Epidermal melanocyte (primary cell): ENCODE data around the gene AKR1D1.
"Not testable (repeated sequence)": the region's sequence is repeated elsewhere in the genome, so short reads cannot be mapped to it uniquely, and the experiment has no call there.

Experiments used
- DNase-seq: peaks from one replicate; pipeline ENCODE4 v3.0.0; 2011; ENCODE audit warnings: low spot score; ENCODE audit not compliant: insufficient read length

AKR1D1 gene

GRCh38 chr7:138076196-138076595, at the start of gene AKR1D1:
AKR1D1 (plus strand) TSS chr7:138076459; CDS start chr7:138076519, 60 bp downstream.
- no peak for DNase-seq

- no peak for DNase-seq
These were observed 49.2 kb upstream of the AKR1D1 start for GRCh38 chr7:138027100-138027499.

- DNase-seq = no peak
These were observed 47.1 kb upstream of the AKR1D1 start for GRCh38 chr7:138029126-138029525.

DNA sequence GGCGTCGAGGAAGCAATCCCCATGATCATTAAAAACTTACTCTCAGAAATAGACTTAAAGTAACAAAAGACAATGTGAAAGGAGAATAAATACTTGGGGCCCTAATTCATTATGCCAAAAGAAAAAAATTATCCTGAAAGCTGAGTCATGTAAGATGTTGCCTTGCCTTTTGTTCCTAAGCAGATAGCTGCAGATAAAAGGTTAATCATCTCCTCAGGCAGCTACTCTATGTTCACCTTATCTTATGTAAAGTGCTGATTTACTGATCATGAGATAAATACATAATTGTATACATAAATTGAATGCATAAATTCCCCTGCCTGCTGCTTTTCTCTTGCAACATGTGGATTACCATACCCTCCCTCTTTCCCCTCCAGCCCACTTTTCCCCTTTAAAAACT, 46.3 kb upstream of the AKR1D1 start:
- no peak for DNase-seq

DNA sequence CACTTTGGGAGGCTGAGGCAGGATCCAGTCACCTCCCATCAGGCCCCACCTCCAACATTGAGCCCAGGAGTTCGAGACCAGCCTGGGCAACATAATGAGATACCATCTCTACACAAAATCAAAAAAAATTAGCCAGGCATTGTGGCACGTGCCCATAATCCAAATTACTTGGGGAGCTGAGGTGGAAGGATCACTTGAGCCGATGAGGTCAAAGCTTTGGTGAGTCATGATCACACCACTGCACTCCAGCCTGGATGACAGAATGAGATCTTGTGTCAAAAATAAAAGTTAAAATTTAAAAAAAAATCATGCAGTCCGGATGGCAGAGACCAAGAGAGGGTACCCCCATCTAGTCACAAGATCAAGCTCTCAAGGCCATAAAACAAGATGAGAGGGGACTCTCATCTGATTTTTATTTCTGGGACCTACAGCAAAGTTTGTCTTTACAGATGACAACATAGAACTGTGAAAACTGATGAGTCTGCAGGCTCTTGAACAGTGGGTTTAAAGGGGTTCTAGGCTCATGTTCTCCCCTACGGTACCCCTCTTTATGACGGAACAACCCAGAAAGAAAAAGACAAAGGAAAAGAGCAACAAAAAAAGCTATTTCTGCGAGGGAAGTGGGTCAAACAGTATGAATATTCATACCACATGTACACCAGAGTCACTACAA, 45.4 kb upstream of the AKR1D1 start:
- no peak for DNase-seq

- no peak for DNase-seq
These were observed 44.1 kb upstream of the AKR1D1 start for GRCh38 chr7:138032186-138032585.

DNA sequence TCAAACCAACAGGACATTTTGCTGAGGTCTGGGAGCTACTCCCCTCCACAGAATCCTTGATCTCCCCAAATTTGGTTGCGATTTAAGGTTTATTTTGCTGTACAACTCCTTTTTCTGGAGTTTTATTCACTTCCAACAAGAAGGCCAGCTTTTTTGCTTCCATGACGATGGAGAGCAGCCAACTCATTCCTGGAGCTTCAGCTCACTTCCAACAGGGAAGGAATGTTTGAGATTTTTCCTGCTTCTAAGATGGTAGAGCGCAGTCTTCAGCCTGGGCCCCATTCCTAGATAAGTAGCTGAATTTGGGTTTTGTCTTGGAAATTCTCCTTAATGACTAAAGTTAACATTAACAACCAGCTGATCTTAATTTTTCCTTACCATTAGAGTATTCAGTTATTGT, 43.5 kb upstream of the AKR1D1 start:
- DNase-seq = no peak

DNA sequence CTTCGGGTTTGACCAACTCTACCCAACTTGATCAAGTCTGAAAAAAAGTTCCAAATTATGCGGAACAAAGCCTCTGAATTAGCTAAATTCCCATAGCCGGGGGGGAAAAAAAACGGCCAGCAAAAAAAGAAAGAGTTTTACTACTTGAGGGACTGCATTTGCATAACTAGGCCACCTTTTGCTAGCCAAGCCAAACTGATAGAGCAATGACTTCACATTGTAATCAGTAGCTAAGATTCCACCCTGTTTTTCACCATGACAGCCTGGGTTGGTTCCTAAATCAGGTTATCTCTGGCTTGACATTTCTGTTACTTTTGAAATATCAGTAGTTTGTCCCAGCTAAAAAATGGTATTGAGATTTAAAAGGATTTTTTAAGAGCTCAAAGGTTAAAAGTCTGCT, 43.0 kb upstream of the AKR1D1 start:
- no peak for DNase-seq

GRCh38 chr7:138036135-138036534, 40.1 kb upstream of the AKR1D1 start:
- DNase-seq = no peak

- DNase-seq = not testable (repeated sequence)
These were observed 36.2 kb upstream of the AKR1D1 start for GRCh38 chr7:138040063-138040462.

DNA sequence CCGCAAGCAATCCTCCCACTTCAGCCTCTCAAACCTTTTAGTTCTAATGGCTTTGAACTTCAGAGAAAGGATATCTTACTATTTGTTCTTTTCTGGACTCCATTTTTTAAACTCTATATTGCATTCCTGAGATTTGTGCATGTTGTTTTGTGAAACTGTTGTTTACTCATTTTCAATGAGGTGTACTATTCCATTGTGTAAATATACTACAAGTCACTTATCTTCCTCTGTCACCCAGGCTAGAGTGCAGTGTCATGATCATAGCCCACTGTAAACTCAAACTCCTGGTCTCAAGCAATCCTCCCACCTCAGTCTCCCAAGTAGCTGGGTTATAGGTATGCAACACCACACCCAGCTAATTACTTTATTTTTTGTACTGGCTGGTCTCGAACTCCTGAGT, 31.4 kb upstream of the AKR1D1 start:
- DNase-seq = no peak

DNA sequence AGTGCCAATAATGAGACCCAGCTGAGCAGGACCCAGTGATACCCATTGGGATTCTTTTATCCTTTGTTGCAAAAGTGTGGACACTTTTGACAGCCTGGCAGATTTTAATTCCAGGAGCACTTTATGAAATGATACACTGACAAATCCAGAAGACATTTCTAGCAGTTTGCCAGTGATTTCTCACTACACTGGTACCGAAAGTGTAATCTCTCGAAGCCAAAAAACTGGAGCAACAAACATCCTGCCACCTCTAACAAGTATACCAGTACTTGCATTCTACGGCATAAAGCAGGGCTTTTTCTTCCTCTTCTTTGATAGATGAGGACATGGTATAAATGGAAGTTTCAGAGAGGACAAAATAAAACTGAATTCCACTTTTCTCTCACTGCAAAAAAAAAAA, 28.4 kb upstream of the AKR1D1 start:
- DNase-seq = no peak

DNA sequence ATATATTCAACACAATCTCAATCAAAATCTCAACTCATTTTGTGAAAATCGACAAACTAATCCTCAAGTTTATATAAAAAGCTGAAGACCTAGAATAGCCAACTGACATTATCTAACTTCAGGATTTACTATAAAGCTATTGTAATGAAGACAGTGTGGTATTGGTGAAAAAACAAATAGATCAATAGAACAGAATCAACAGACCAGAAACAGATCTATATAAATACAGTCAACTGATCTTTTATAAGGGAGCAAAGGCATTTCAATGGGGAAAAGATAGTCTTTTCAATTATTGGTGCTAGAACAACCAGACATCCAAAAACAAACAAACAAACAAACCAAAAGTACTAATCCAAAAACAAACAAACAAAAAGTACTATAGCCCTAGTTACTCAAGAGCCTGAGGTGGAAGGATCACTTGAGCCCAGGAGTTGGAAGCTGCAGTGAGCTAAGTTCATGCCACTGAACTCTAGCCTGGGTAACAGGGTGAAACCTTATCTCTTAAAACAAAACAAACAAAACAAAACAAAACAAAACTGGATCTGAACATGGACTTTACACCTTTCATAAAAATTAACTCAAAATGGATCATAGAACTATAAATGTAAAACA, 26.6 kb upstream of the AKR1D1 start:
- DNase-seq = no peak

- DNase-seq = not testable (repeated sequence)
These were observed 24.5 kb upstream of the AKR1D1 start for GRCh38 chr7:138051712-138052247.

GRCh38 chr7:138052696-138053095, 23.6 kb upstream of the AKR1D1 start:
- no peak for DNase-seq

DNA sequence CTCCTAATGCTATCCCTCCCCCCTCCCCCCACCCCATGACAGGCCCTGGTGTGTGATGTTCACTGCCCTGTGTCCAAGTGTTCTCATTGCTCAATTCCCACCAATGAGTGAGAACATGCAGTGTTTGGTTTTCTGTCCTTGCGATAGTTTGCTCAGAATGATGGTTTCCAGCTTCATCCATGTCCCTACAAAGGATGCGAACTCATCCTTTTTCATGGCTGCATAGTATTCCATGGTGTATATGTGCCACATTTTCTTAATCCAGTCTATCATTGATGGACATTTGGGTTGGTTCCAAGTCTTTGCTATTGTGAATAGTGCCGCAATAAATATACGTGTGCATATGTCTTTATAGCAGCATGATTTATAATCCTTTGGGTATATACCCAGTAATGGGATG, 20.6 kb upstream of the AKR1D1 start:
- DNase-seq = not testable (repeated sequence)

DNA sequence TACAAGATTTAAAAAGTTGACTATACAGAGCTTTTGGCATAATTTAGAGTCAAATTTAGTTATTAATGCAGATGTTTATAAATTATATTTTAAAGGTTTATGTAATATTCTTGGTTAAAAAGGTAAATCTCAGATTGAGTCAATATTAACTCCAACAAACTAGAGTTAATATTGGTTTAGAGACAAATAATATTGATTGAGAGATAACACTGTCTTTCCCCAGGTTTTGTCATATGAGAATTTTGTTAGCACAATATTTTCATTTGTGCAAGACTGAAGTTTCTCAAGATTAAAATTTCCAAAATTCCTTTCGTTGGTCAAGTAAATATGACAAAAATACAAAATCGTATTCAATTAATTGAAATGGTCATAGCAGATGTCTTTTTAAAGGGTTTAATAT, 12.9 kb upstream of the AKR1D1 start:
- DNase-seq = no peak

DNA sequence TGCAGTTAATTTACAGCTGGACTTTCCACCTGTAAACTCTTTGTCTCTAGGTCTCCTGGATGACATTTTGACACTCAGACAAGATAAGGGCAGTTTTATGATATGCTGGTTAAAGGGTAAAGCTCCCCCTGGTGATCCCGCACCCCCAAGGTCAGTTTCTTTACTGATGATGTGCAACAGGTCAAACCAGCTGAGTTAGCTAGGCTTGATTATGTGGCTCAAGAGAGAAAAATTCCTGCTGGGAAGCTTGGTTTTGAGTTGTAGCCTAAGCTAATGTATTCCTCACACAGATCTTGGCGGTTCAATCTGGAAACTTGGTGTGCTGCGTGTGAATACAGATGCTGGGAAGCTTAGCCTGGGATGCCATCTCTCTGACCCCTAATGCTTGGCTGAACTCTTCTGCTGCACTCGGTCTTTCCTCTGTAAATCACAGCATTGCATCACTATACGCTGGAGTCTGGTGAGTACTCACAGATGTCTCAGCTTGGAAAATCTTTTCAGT, 11.4 kb upstream of the AKR1D1 start:
- DNase-seq = no peak

DNA sequence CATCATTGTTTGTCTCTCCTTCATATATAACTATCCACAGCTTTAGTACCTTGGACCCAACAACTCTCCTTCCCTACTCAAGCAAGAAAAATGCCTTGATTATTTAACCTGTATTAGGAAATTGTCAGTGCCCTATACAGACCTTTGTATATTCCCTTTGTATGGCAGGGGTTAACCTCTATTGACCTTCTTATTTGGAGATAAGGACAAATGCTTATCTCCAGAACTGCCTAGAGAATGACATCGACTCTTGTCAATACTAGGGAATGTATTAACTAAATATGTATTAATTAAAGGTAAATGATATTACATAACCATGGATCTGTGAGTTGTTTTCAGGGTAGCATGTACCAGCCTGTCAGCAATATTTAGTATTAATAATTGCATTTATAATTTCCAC, 10.4 kb upstream of the AKR1D1 start:
- no peak for DNase-seq

- no peak for DNase-seq
These were observed 9.3 kb upstream of the AKR1D1 start for GRCh38 chr7:138066954-138067394.

DNA sequence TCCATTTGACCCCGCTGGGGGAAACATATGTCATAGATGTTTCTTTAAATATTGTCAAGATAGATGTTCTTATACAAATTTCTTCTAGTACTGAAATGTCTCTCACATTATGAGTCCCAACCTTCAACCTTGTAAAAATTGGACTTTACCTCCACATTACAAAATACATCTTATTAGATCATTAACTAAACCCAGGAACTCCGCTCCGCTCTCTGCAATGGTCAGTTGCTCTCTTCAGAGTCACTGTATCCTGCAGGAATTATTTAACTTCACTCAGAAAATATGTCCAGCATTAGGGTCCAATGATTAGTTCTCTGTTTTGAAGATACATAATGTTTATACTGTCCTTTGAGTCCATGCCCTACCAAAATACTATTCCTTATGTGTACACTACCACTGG, 8.5 kb upstream of the AKR1D1 start:
- no peak for DNase-seq

DNA sequence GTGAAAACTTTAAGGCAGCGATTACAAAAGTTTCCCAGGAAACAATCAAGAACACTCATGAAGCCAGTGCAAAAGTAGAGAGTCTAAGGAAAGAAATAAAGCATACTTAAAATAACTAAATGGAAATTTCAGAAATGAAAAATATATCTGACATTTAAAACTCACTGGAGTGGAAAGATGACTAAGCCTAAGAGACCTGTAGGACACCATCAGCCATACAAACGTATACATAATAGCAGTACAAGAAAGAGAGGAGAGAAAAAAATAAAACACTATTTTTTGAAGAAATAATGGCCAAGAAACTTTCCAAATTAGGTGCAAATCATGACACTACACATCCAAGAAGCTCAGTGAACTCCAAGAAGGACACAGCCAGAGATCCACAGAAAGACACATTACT, 5.4 kb upstream of the AKR1D1 start:
- no peak for DNase-seq

GRCh38 chr7:138072726-138073125, 3.5 kb upstream of the AKR1D1 start:
- DNase-seq = no peak
